T47D (cell line): ENCODE data around the gene SPAG7.

Experiments used
- DNase-seq, 2 experiments: peaks; one replicate each; pipeline versions ENCODE4 v3.0.0 to v3.0.0-alpha.2; 2011 to 2012; ENCODE audit warnings: low read depth in 1 of 2, low spot score in 1 of 2
- JUND ChIP-seq: IDR thresholded peaks from 2 replicates; pipeline ENCODE4 v1.6.1; 2012; ENCODE audit warnings: low read depth
- in situ Hi-C: cut with HindIII; loops from 2 replicates; pipeline ENCODE4 v1.10.0; 2016; ENCODE audit warnings: low sequenced_read_pairs, low pct_unique_long_range_greater_than_20kb

The SPAG7 gene

GRCh38 chr17:4967539-4968485, at the start of gene SPAG7:
Gene SPAG7 (minus strand): TSS chr17:4967817. CDS start chr17:4967804, 13 bp downstream.
- in situ Hi-C loops = no loop called here
- TF ChIP-seq JUND = no peak
- DNase-seq = peak; percentile 74 to 95

GRCh38 chr17:5014357-5014756, 46.7 kb upstream of the SPAG7 start:
- in situ Hi-C loops = no loop called here
- DNase-seq = no peak
- no peak for TF ChIP-seq JUND

- TF ChIP-seq JUND = no peak
- in situ Hi-C loops = no loop called here
- DNase-seq = no peak
These were observed 44.3 kb upstream of the SPAG7 start for GRCh38 chr17:5011928-5012327.

- no peak for TF ChIP-seq JUND
- in situ Hi-C loops = no loop called here
- DNase-seq = no peak
These were observed 35.7 kb upstream of the SPAG7 start for GRCh38 chr17:5003214-5003867.

- in situ Hi-C loops = no loop called here
- DNase-seq = no peak
These were observed 34.6 kb upstream of the SPAG7 start for GRCh38 chr17:5002121-5002788.

GRCh38 chr17:5000237-5000639, 32.6 kb upstream of the SPAG7 start:
- peak in 1 of 2 experiments; percentile 44 for DNase-seq
- TF ChIP-seq JUND = no peak
- in situ Hi-C loops = no loop called here

More at GRCh38 chr17:5002121-5002788, 34.6 kb upstream of the SPAG7 start:
- TF ChIP-seq JUND = no peak

GRCh38 chr17:4999430-5000093, 31.9 kb upstream of the SPAG7 start:
- in situ Hi-C loops = no loop called here
- DNase-seq = no peak
- no peak for TF ChIP-seq JUND

- TF ChIP-seq JUND = no peak
- DNase-seq = peak; percentile 13 to 36
- in situ Hi-C loops = no loop called here
These were observed 31.3 kb upstream of the SPAG7 start for GRCh38 chr17:4998732-4999429.

GRCh38 chr17:4998027-4998731, 30.6 kb upstream of the SPAG7 start:
- no peak for TF ChIP-seq JUND
- in situ Hi-C loops = no loop called here
- peak in 1 of 2 experiments; percentile 35 for DNase-seq

GRCh38 chr17:4997302-4998026, 29.8 kb upstream of the SPAG7 start, which contains the start of the genes INCA1 and KIF1C:
Gene INCA1 (minus strand): TSS chr17:4997522. CDS start chr17:4994437, 3,085 bp downstream.
Gene KIF1C (plus strand): TSS chr17:4997950. CDS start chr17:5000247, 2,297 bp downstream.
- no peak for TF ChIP-seq JUND
- DNase-seq = peak; percentile 92
- in situ Hi-C loops = no loop called here
